Ovary (tissue), 3 donors: ENCODE data around the gene C9orf43.
"Not testable (repeated sequence)": the region's sequence is repeated elsewhere in the genome, so short reads cannot be mapped to it uniquely, and the experiment has no call there.

Source experiments
- CTCF ChIP-seq, 3 donors: fragments of 450-650 bp in 2 of 3; fragments of 200-600 bp in 1 of 3; IDR thresholded peaks; one replicate each; pipeline versions ENCODE4 v1.5.1 to v1.8.0; 2016 to 2022; ENCODE audit warnings: antibody characterized with exemption in 3 of 3, mild to moderate bottlenecking in 1 of 3
- POLR2A ChIP-seq: fragments of 450-650 bp; IDR thresholded peaks from one replicate; pipeline ENCODE4 v1.6.1; 2017; ENCODE audit warnings: antibody characterized with exemption, mild to moderate bottlenecking, moderate library complexity
- donor health status: DM: no; HTN: no; CAD: no.

DNA sequence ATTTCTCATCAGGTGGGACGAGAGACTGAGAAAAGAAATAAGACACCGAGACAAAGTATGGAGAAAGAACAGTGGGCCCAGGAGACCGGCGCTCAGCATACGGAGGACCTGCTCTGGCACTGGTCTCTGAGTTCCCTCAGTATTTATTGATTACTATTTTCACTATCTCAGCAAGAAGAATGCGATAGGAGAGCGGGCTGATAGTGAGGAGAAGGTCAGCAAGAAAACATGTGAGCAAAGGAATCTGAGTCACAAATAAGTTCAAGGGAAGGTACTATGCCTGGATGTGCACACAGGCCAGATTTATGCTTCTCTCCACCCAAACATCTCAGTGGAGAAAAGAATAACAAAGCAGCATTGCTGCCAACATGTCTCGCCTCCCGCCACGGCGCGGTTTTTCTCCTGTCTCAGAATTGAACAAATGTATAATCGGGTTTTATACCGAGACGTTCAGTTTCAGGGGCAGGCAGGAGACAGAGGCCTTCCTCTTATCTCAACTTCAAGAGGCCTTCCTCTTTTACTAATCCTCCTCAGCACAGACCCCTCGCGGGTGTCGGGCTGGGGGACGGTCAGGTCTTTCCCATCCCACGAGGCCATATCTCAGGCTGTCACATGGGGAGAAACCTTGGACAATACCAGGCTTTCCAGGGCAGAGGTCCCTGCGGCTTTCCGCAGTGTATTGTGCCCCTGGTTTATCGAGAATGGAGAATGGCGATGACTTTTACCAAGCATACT, 31.3 kb upstream of the C9orf43 start:
- not testable (repeated sequence) for TF ChIP-seq CTCF (IDR thresholded peaks at IDR 0.05); POLR2A
